ENCODE data around the gene SPPL2B. TPM values are rescaled to one million over a fixed set of nuclear protein-coding genes. Genes with fewer than 3 reads are reported as not detected.

The SPPL2B gene
- total RNA-seq, 2 donors from 2014 or later, result 75.8 to 202 TPM

- H3K27ac ChIP-seq, result no peak overlapping the region
- no peak overlapping the region for H3K4me3 ChIP-seq
- TF ChIP-seq POLR2A (IDR thresholded peaks at IDR 0.05), result no peak
- TF ChIP-seq, protein P1, sequence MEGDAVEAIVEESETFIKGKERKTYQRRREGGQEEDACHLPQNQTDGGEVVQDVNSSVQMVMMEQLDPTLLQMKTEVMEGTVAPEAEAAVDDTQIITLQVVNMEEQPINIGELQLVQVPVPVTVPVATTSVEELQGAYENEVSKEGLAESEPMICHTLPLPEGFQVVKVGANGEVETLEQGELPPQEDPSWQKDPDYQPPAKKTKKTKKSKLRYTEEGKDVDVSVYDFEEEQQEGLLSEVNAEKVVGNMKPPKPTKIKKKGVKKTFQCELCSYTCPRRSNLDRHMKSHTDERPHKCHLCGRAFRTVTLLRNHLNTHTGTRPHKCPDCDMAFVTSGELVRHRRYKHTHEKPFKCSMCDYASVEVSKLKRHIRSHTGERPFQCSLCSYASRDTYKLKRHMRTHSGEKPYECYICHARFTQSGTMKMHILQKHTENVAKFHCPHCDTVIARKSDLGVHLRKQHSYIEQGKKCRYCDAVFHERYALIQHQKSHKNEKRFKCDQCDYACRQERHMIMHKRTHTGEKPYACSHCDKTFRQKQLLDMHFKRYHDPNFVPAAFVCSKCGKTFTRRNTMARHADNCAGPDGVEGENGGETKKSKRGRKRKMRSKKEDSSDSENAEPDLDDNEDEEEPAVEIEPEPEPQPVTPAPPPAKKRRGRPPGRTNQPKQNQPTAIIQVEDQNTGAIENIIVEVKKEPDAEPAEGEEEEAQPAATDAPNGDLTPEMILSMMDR (IDR thresholded peaks at IDR 0.05), result no peak
- intact Hi-C loops (cut with DNase I), result no loop called here
- H3K4me1 ChIP-seq, result no peaks in the 10 kb centered on the region
- H3K27me3 ChIP-seq, result no peaks in the 10 kb centered on the region
- DNase-seq (no peak), ATAC-seq (no peak)
- H3K36me3 ChIP-seq (replicated peaks in 1 of 2; ENCODE audit: insufficient read depth in 1 of 2, low read depth in 2 of 2), result no peaks in the 10 kb centered on the region
- WGBS, 2 donors, result 78 to 85% methylated on average over 12 to 13 of the region's 13 CpGs
- H3K9me3 ChIP-seq, result no peaks in the 10 kb centered on the region
These were observed 46.3 kb downstream of the SPPL2B start for GRCh38 chr19:2374808-2375207.

- Histone ChIP-seq H3K9me3 (peaks cover 0 to under 1% (median 0%) of the 10 kb centered on the region in 3 donors), H3K27ac (no peak overlapping the region), H3K27me3 (no peaks in the 10 kb centered on the region), H3K4me3 (no peak overlapping the region), H3K4me1 (no peaks in the 10 kb centered on the region), H3K36me3 (replicated peaks in 1 of 2; ENCODE audit: insufficient read depth in 1 of 2, low read depth in 2 of 2) (no peaks in the 10 kb centered on the region)
- TF ChIP-seq POLR2A (IDR thresholded peaks at IDR 0.05), result no peak
- TF ChIP-seq, protein P1 (IDR thresholded peaks at IDR 0.05), result no peak
- ATAC-seq (no peak), DNase-seq (no peak)
- WGBS, 2 donors, result 68 to 82% methylated on average over 5 to 7 of the region's 7 CpGs
- intact Hi-C loops (cut with DNase I), result no loop called here
These were observed 47.1 kb downstream of the SPPL2B start for GRCh38 chr19:2375353-2376121.

DNA sequence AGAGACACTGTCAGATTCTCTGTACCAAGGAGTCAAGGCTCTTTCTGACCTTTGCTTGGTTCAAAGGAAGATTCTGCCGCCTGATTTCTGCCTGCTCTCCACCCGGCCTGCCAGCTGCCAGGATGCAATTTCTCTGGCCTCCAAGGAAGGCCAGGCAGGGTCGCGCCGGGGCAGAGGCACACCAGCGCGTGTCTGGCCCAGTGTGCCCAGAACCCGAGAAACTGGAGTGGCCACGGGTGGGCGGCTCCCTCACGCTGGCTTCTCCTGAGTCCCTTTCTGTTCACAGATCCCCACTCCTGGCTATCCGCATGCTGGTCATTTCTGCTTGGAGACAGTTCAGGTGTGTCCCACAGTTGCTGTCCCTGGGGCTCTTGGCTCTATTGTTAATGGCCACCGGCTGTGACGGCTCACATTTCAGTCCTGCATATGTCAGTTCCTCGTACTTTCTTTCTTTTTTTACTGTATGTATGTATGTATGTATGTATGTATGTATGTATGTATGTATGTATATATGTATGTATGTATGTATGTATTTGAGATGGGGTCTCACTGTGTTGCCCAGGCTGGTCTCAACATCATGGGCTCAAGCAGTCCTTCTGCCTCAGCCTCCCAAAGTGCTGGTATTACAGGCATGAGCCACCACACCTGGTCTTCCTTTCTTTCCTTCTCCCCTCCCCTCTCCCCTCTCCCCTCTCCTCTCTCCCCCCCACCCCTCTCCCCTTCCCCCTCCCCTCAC, 48.5 kb downstream of the SPPL2B start:
- H3K36me3 ChIP-seq (replicated peaks in 1 of 2; ENCODE audit: insufficient read depth in 1 of 2, low read depth in 2 of 2), result no peaks in the 10 kb centered on the region
- 72 to 82% methylated on average over 7 to 15 of the region's 15 CpGs for WGBS, 2 donors
- no peak for DNase-seq

GRCh38 chr19:2380567-2380966, 52.1 kb downstream of the SPPL2B start:
- TF ChIP-seq, protein P1 (IDR thresholded peaks at IDR 0.05), result no peak
- TF ChIP-seq POLR2A (IDR thresholded peaks at IDR 0.05), result no peak
- no peak for ATAC-seq
- no peaks in the 10 kb centered on the region for H3K4me1 ChIP-seq
- H3K4me3 ChIP-seq, result no peak overlapping the region
- intact Hi-C loops (cut with DNase I), result loop anchor here (10.0 kb wide), 1 partner anchor 226 kb away; the partner anchor contains the start of gene AP3D1
- H3K9me3 ChIP-seq, result peaks cover 0 to 6% (median 0%) of the 10 kb centered on the region in 3 donors
- no peaks in the 10 kb centered on the region for H3K36me3 ChIP-seq (replicated peaks in 1 of 2; ENCODE audit: insufficient read depth in 1 of 2, low read depth in 2 of 2)
- H3K27ac ChIP-seq, result no peak overlapping the region
- DNase-seq, result no peak
- H3K27me3 ChIP-seq, result no peaks in the 10 kb centered on the region
- WGBS, 2 donors, result 85 to 94% methylated on average over 2 of the region's 2 CpGs

More for the DNA sequence above, 48.5 kb downstream of the SPPL2B start:
- no peak for ATAC-seq
- Histone ChIP-seq H3K27me3 (no peaks in the 10 kb centered on the region), H3K27ac (no peak overlapping the region), H3K9me3 (peaks cover 0 to 6% (median 0%) of the 10 kb centered on the region in 3 donors), H3K4me3 (no peak overlapping the region), H3K4me1 (no peaks in the 10 kb centered on the region)
- intact Hi-C loops (cut with DNase I), result no loop called here
- TF ChIP-seq, protein P1 (IDR thresholded peaks at IDR 0.05), result no peak
- no peak for TF ChIP-seq POLR2A (IDR thresholded peaks at IDR 0.05)

Data from body of pancreas (tissue), 4 donors.